Activated CD8-positive, alpha-beta memory T cell treated with anti-CD3 and anti-CD28 coated beads for 4 hours (primary cell): ENCODE measurements around the gene GDPD2.

ENCODE experiments used
- DNase-seq, 2 donors: peaks; one replicate each; pipeline ENCODE4 v3.0.0-alpha.2; 2020; ENCODE audit warnings: low read depth in 2 of 2

Gene GDPD2

GRCh38 chrX:70476166-70476933, 53.2 kb downstream of the GDPD2 start:
- no peak for DNase-seq

DNA sequence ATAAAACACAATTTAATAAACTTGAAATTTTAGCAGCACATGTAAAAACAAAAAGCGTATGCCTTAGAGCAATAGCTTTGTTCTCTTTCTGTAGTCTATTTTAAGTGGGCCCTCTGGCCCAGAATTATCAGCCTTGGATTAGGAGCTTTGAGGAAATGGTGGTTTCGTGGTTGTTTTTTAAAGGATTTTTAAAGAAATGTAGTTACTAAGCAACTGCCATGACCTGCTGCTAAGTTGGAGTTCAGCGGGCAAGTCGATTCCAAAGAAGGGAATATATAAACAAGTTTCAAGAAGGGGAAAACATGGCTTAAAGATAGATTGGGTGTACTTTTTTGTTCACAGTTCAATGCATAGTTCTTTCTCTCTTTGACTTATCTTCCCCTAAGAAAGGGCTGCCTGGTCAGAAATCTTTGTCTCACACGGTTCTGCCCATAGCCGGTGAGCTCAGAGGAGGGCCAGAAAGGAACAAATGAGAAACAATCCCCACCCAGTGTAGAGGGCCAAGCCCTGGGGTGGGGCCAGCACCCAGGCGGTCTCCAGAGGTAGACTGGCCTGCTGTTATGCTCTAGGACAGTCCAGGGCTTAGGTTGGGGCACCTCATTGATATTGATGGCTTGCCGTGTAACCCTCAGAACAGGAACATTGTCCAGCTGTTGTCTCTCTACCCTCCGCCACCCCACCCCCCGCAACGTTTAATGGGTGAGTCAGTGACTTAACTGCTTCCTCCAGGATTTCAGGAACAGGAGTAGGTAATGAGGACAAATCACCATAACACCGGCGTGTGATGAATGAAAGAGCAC, 54.0 kb downstream of the GDPD2 start:
- no peak for DNase-seq

GRCh38 chrX:70477734-70478075, 54.6 kb downstream of the GDPD2 start:
- DNase-seq, result no peak

GRCh38 chrX:70478526-70479245, 55.6 kb downstream of the GDPD2 start:
- no peak for DNase-seq

DNA sequence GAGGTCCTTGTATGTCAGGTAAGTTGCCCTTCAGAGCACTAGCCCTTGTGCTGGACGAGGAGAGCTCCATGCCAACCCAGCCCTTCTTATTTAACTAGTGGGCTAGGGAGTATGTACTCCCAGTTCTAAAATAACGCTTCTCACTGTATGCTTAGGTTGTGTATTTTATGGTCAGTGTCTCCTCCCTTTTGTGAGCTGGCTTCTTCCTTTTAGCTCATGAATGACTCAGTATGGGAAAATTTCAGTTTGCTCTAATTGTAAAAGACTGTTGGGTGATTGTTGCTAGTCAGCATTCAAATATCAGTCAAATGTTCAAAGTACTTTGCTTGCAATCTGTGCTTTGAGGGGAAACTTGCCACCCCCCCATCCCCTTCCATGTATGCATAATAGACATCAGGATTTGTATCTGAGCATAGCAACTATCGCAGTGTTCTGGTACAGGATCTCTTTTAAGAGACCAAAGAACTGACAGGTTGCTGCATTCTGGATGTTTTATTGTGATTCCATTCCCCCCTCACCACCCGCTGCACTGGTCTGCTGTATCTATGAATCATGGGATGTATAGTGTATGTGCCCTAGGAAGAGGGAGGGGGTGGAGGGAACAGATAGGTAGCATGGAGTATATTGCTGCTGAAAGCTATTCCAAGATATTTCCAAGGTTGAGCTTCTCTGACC, 56.3 kb downstream of the GDPD2 start:
- no peak for DNase-seq

DNA sequence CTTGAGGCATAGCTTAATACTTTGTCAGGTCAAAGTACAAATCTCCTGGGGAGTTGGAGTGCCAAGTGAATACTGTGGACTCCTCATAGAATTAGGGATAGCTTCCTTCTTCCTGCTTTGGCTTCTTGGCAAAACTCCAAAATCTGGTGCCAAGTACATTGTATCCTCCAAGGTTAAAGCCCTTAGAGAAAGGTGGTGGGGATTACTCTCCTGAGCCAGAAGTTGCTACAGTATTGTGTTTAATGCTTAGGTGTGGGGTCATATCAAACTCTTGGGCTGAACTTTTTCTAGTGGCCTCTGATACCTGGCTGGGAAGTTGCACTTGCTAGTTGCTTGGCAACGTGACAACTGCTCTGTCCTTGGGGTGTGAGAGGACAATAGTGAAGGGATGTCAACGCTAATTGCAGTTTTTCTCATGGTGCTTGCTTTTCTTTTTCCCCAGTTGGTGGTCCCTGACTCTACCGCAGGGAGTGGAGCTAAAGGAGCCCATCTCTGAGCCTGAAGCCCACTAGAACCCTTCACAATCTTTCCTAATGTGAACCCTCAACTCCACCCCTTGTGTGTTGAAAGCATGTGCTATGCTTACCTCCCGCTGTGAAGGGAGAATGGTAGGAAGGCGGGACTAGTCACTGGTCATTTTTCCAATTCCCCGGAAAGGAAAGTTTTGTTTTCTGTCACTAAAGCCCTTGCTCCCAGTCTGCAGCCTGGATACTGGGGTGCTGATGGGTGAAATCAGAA, 57.0 kb downstream of the GDPD2 start:
- DNase-seq, result no peak

- no peak for DNase-seq
Measured at GRCh38 chrX:70480660-70481018, 57.5 kb downstream of the GDPD2 start.

DNA sequence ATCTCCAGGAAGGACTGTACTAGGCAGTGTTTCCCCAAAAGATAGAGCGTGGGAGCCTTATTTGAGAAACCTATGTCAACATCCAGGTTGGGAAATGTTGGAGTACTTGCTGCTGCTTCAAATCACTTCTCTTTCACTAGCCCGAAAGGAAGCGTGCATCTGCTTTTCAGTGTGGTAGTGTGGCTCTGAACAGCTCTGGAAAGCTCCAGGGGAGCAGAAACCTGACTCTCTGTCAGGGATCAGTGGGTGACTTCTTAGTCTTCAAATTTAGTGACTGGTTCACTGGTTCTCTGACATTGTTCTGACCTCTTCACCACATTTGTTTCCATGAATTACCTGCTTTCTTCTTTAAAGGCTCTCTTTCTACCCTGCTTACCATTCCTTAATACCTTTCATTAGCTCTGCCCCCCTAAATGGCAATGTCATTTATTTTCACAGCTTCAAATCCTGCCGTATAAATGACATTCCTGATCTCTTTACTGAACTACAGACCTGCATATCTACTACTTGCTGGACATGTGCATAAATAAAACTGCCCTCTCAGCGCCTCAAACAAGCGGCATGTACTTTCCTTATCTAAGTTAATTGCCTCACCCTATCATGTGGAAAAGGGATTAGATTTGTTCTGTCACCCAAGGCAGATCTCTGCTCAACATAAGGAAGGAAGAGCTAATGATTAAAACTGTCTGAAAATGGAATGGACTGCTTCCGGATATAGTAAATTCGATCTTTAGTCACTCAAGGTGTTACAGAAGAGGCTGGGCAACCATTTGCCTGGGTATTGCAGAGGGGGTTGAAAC, 58.6 kb downstream of the GDPD2 start:
- DNase-seq, result no peak

GRCh38 chrX:70482300-70482699, 59.2 kb downstream of the GDPD2 start:
- DNase-seq, result no peak
